Measurements from ENCODE around the gene LRRC46. TPM values are rescaled to one million over a fixed set of nuclear protein-coding genes. Genes with fewer than 3 reads are reported as not detected.

LRRC46 gene
- total and polyA plus RNA-seq, 2 experiments from 2014 or later: 0.18 to 0.35 TPM

DNA sequence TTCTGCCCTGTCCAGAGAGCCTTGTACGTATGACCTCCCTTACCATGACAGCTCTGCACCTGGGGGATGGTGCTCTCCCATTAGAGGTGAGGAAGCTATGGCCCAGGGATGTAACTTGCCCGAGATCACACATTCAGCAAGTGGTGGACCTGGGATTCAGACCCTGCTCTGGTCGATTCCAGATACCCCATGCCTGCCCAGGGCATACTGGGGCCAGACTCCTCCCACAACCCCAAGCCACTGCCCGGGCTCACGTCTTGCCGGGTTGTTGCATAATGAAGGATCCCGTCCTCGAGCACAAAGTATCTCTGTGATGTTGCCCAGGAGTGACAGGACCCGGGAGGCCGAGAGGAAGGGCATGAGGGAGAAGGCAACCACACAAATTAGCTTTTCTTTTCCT is 12.0 kb upstream of the LRRC46 start:
- DNase-seq (ENCODE audit: low spot score) (no peak), ATAC-seq (no peak)
- H3K9me2 ChIP-seq (ENCODE audit: insufficient read depth): no peaks in the 10 kb centered on the region
- no peak for TF ChIP-seq ZNF114 (CRISPR knock-in tag; IDR thresholded peaks at IDR 0.05)
- TF ChIP-seq JUNB (IDR thresholded peaks at IDR 0.05; ENCODE audit: unreplicated experiment): no peak
- no peak for TF ChIP-seq POLR2AphosphoS5 (IDR thresholded peaks at IDR 0.05; ENCODE audit: low read depth)
- TF ChIP-seq, protein P1, sequence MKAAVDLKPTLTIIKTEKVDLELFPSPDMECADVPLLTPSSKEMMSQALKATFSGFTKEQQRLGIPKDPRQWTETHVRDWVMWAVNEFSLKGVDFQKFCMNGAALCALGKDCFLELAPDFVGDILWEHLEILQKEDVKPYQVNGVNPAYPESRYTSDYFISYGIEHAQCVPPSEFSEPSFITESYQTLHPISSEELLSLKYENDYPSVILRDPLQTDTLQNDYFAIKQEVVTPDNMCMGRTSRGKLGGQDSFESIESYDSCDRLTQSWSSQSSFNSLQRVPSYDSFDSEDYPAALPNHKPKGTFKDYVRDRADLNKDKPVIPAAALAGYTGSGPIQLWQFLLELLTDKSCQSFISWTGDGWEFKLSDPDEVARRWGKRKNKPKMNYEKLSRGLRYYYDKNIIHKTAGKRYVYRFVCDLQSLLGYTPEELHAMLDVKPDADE (IDR thresholded peaks at IDR 0.05): no peak
- TF ChIP-seq EZH2 (IDR thresholded peaks at IDR 0.05; ENCODE audit: low read depth, unreplicated experiment): no peak
- TF ChIP-seq, protein P2, sequence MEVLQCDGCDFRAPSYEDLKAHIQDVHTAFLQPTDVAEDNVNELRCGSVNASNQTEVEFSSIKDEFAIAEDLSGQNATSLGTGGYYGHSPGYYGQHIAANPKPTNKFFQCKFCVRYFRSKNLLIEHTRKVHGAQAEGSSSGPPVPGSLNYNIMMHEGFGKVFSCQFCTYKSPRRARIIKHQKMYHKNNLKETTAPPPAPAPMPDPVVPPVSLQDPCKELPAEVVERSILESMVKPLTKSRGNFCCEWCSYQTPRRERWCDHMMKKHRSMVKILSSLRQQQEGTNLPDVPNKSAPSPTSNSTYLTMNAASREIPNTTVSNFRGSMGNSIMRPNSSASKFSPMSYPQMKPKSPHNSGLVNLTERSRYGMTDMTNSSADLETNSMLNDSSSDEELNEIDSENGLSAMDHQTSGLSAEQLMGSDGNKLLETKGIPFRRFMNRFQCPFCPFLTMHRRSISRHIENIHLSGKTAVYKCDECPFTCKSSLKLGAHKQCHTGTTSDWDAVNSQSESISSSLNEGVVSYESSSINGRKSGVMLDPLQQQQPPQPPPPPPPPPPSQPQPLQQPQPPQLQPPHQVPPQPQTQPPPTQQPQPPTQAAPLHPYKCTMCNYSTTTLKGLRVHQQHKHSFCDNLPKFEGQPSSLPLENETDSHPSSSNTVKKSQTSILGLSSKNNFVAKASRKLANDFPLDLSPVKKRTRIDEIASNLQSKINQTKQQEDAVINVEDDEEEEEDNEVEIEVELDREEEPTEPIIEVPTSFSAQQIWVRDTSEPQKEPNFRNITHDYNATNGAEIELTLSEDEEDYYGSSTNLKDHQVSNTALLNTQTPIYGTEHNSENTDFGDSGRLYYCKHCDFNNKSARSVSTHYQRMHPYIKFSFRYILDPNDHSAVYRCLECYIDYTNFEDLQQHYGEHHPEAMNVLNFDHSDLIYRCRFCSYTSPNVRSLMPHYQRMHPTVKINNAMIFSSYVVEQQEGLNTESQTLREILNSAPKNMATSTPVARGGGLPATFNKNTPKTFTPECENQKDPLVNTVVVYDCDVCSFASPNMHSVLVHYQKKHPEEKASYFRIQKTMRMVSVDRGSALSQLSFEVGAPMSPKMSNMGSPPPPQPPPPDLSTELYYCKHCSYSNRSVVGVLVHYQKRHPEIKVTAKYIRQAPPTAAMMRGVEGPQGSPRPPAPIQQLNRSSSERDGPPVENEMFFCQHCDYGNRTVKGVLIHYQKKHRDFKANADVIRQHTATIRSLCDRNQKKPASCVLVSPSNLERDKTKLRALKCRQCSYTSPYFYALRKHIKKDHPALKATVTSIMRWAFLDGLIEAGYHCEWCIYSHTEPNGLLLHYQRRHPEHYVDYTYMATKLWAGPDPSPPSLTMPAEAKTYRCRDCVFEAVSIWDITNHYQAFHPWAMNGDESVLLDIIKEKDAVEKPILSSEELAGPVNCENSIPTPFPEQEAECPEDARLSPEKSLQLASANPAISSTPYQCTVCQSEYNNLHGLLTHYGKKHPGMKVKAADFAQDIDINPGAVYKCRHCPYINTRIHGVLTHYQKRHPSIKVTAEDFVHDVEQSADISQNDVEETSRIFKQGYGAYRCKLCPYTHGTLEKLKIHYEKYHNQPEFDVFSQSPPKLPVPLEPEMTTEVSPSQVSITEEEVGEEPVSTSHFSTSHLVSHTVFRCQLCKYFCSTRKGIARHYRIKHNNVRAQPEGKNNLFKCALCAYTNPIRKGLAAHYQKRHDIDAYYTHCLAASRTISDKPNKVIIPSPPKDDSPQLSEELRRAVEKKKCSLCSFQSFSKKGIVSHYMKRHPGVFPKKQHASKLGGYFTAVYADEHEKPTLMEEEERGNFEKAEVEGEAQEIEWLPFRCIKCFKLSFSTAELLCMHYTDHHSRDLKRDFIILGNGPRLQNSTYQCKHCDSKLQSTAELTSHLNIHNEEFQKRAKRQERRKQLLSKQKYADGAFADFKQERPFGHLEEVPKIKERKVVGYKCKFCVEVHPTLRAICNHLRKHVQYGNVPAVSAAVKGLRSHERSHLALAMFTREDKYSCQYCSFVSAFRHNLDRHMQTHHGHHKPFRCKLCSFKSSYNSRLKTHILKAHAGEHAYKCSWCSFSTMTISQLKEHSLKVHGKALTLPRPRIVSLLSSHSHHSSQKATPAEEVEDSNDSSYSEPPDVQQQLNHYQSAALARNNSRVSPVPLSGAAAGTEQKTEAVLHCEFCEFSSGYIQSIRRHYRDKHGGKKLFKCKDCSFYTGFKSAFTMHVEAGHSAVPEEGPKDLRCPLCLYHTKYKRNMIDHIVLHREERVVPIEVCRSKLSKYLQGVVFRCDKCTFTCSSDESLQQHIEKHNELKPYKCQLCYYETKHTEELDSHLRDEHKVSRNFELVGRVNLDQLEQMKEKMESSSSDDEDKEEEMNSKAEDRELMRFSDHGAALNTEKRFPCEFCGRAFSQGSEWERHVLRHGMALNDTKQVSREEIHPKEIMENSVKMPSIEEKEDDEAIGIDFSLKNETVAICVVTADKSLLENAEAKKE (CRISPR knock-in tag; IDR thresholded peaks at IDR 0.05): no peak
- TF ChIP-seq, protein P3, sequence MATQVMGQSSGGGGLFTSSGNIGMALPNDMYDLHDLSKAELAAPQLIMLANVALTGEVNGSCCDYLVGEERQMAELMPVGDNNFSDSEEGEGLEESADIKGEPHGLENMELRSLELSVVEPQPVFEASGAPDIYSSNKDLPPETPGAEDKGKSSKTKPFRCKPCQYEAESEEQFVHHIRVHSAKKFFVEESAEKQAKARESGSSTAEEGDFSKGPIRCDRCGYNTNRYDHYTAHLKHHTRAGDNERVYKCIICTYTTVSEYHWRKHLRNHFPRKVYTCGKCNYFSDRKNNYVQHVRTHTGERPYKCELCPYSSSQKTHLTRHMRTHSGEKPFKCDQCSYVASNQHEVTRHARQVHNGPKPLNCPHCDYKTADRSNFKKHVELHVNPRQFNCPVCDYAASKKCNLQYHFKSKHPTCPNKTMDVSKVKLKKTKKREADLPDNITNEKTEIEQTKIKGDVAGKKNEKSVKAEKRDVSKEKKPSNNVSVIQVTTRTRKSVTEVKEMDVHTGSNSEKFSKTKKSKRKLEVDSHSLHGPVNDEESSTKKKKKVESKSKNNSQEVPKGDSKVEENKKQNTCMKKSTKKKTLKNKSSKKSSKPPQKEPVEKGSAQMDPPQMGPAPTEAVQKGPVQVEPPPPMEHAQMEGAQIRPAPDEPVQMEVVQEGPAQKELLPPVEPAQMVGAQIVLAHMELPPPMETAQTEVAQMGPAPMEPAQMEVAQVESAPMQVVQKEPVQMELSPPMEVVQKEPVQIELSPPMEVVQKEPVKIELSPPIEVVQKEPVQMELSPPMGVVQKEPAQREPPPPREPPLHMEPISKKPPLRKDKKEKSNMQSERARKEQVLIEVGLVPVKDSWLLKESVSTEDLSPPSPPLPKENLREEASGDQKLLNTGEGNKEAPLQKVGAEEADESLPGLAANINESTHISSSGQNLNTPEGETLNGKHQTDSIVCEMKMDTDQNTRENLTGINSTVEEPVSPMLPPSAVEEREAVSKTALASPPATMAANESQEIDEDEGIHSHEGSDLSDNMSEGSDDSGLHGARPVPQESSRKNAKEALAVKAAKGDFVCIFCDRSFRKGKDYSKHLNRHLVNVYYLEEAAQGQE (IDR thresholded peaks at IDR 0.05; ENCODE audit: unreplicated experiment): no peak
- H3K27me3 ChIP-seq (ENCODE audit: insufficient read depth): no peaks in the 10 kb centered on the region
- H4K20me1 ChIP-seq (replicated peaks; ENCODE audit: insufficient read depth): no peaks in the 10 kb centered on the region
- peaks cover 16% of the 10 kb centered on the region for H3K4me1 Mint-ChIP-seq
- H3K79me2 ChIP-seq (replicated peaks; ENCODE audit: insufficient read depth): no peaks in the 10 kb centered on the region
- no peak overlapping the region for H2AFZ ChIP-seq
- H3K27ac ChIP-seq (ENCODE audit: low read depth): no peak overlapping the region
- H3K4me3 ChIP-seq: no peak overlapping the region
- H3F3A ChIP-seq (replicated peaks; ENCODE audit: low read depth): no peaks in the 10 kb centered on the region
- no peak overlapping the region for H3K4me2 ChIP-seq
- no peak overlapping the region for H3K4me3 Mint-ChIP-seq
- H3K27ac Mint-ChIP-seq: no peak overlapping the region
- H3K9me3 Mint-ChIP-seq: no peaks in the 10 kb centered on the region
- H3K36me3 Mint-ChIP-seq (ENCODE audit: low read depth): peaks cover 14% of the 10 kb centered on the region
- no peaks in the 10 kb centered on the region for H3K36me3 ChIP-seq (ENCODE audit: insufficient read depth)
- H3K27me3 Mint-ChIP-seq (ENCODE audit: insufficient read depth, low read depth, poor library complexity): peaks cover 8% of the 10 kb centered on the region
- peaks cover 14% of the 10 kb centered on the region; the same call in 1 of the 2 replicates for H3K4me1 ChIP-seq (ENCODE audit: insufficient read depth)

Data from GM23338 (cell line).